Stimulated activated CD4-positive, alpha-beta T cell treated with anti-CD3 and anti-CD28 coated beads, Interleukin-12 subunit alpha, Interleukin-12 subunit beta, amount 100 ng/mL, for 24 hours (primary cell): Measurements from ENCODE around the gene HIVEP2.

ENCODE experiments used
- DNase-seq, 2 experiments: peaks; one replicate each; pipeline ENCODE4 v3.0.0-alpha.2; 2020; ENCODE audit warnings: low read depth in 2 of 2

Gene HIVEP2

DNA sequence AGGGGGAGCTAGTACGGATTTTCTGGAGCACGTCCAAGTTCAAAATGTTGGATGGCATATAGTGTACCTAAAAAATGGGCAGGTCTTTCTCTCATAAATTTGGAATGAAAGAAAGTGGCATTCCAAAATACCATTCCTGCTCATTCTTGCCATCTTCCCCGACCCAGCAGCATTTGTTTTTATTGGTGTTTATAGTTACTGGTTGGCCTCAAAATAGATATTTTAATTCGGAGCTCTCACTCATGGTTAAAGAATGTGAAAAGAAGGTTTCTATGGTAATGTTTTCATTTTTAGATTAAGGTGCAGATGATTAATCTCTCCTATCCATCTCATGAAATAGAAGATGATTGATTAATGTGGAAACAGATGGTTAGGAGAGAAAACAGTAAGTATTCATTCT, 204.5 kb downstream of the HIVEP2 start:
- no peak for DNase-seq

DNA sequence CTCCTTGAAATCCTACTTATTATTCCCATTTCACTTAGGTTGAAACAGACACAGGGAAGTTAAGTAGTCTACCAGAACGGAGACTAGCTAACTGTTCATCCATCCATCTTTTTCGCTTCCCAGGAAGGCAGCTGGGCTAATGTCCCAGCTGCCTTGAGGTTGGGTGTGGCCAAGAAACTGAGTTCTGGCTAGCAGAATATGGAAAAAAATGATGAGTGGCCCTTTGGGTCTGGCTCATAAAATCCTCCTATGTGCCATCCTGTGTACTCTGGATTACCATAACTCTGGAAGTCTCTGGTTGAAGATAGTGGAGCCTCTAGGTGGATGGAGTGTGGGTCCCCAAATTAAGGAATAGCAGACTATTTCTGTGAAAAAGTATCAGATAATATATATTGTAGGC, 206.2 kb downstream of the HIVEP2 start:
- DNase-seq: no peak

DNA sequence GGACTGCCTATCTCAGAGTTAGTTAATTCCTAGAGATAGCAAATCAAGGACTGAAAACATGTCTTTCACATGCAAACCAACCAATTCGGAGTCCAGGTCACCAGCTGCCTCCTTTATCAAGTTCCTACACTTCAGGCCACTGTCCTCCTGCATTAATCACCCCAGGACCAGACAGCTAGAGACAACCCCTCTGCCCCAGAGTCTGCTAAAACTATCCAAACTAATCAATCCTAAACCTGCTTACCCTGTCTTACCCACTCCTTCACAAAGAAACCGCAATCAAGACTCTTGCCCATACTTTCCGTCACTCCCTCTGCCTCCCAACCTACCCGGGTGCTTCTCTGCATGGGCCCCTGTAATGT, 207.0 kb downstream of the HIVEP2 start:
- DNase-seq: no peak

DNA sequence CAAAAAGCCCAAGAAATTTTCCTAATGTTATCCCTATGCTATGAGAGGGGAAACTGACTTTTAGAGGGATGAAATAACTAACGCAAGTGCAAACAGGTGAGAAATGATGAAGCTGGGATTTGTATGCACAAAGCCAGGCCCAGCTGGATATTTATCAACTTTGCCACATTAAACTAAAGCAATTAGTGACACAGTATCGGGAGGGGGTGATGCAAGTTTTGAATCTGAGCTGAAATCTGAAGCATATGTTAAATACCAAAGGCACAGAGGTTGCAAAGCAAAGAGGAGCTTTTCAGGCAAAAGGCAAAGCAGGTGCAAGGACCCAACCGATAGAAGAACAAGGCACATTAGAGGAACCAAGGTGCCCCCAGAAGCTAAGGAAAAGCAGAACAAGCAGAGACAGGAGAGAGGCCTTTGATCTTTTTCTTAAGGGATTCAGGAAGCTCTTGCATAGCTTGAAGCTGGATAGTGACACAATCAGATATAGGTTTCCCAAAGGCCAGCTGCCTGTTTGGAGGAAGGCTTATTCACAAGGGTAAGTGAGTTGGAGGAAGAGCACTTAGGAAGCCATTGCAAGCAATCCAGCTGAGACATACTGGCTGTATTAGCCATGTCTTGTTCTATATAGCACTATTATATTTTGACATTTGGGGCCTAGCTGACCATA, 207.5 kb downstream of the HIVEP2 start:
- no peak for DNase-seq

DNA sequence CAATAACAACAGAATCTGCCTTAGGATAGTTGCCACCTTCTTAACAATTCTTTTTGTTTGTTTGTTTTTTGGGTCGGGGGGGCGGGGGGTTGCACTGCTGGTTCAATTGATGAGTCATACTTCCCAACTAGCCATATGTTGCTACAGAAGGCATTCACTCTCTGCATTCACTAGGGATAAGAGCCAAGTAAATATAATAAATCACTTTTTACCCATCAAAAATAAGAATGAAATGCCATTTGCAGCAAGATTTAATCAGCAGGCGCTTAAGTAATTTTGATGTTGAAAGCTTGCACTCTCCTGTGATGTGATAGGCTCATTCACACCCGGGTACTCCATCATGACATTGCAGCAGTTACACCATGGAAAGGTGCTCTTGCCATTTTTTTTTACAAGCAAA, 209.8 kb downstream of the HIVEP2 start:
- DNase-seq: no peak

DNA sequence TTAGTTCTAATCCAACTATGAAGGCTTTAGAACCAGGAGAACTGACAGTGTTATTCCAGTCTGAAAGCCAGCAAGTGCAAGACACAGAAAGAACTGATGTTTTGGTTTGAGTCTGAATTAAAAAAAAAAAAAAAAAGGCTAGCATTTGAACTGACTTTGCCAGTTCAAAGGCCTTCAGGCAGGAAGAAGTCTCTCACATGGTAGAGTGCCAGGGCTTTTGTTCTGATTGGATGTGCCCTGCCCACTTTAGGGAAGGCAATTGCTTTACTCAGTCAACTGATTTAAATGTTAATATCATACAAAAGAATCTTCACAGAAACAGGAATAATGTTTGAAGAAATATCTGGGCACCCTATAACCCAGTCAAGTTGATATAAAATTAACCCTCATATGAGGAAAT, 212.2 kb downstream of the HIVEP2 start:
- no peak for DNase-seq

DNA sequence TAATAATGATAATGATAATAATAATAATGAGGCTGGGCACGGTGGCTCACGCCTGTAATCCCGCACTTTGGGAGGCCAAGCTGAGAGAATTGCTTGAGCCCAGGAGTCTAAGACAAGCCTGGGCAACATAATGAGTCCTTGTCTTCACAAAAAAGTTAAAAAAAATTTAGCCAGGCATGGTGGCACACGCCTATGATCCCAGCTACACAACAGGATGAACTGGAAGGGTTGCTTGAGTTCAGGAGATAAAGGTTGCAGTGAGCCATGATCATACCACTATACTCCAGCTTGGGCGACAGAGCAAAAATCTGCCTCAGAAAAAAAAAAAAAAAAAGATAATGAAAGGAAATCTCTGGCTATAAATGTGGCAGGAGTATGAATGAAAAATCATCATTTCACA, 213.4 kb downstream of the HIVEP2 start:
- DNase-seq: no peak

DNA sequence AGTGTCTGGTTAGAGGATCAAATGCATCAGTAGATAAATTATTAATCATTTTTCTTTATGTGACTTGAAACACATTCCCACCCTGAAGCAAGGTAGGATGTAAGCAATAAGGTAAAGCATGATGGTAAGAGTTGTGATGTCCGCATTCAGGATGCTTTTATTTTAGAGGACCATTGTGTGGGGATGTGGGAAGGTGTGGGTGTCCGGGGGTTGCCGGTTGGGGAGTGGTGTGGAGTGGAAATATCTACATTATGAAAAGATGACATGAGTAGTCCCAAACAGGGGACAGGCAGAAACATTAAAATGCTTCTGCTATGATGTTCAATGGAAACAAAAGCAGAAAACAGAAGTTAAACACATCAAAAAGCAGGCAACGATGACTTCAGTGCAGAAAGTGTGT, 215.4 kb downstream of the HIVEP2 start:
- DNase-seq: no peak

DNA sequence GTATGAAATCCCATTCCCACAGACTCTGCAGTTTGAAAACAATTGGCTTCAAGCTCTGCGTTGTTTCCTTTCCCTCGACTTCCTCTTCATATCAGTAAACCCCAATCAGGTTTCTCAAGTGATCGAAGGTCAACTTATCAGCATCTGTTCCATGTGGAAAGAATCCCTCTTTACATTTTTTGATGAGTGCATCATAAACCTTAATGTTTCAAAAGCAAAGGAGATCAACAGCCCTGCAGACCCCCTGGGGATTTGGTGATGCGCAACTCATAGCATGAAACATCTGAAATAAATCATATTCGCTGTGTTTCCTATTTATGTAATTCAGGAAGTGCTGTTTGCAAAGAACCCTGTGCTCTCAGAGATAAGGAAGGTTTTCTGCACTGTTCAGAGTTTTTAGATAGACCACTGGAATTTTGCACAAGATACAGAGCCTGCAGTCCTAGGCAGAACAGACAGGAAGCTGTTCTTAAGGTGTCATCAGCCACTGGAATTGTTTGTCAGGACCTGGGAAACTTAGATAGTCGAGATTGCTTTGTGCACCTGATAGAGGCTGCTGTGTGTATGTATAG, 216.0 kb downstream of the HIVEP2 start:
- no peak for DNase-seq

DNA sequence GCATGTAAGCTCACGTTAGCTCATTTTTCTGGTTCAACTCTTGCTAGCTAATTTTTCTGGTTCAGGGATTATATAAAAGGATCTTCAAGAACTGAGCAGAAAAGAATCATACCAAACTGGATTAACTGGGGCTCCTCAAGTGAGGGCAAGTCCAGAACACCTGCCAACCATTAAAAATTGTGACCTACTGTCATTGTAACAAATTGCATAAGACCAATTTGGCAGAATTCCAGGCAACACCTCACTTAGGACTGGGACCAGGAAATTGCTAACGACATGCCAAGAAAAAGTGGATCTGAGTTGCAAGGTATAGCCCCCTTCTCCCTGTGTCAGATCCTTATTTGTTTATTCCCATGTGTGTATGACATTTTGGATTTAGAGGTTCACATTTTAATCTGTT, 216.6 kb downstream of the HIVEP2 start:
- no peak for DNase-seq

DNA sequence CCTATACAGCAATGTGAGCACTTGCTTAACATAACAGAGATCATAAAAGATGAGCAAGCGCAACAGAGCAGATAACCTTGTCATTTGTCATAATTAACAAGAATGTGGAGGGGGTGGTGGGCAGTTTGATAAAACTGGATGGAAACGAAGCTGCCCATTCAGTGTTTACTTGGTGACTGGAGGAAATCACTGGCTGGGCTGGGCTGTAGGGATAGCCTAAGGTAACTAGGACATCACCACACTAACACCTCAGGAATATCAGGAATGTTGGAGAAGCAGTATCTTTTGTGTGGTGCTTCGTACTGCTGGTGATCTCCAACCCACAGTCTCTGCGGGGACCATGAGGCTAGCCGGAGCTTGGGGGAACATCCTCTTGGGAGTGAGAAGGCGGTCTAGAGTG, 218.4 kb downstream of the HIVEP2 start:
- no peak for DNase-seq

DNA sequence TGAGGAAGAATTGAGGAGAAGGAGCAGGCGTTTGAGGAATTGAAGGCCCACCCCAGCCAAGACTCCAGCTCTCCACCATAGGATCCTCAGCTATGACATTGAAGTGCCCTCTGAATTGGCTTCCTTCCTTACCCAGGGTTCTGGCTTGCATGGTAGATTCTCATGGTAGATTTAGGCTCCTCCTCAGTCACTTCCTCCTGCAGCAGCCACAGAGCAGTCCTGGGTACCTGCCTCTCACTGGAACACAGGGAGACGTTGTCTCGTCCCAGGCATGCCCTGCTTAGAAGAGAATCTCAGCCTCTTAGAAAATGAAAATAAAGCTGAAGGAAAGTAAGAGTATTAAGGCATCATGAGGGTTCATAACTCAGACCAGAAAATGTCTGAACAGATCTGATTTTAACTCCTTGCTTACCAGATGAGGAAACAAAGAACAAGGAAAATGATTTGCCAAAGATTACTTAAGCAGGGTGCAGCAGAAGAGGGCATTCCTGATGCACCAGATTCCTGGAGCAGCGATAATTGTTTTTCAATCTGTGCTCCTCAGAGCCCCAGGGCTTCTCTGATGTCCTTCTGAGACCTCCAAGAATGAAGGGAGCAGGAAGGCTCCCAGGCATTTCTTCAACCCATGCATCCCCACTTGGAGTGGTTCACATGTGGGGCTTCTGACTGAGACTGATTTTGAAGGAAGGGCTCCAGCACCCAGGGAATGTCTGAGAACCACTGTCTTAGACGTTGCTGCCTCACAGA, 219.8 kb downstream of the HIVEP2 start:
- no peak for DNase-seq

DNA sequence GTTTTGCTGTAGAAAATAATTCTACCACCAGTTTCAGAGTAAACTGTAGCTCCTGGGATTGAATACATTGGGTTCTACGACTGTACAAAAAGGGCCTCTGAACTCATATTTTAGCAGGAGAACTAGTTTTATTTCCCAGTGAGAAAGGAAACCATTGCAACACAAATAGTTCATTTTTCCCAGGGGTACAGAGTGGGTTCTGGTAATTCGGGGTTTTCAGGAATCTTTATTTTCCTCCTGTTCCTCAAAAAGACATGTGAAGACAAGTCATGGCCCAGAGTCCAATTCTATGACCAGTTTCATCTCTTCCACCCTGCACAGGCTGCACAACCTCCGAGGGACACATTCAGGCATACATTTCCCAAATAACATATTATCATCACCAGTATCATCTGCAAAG, 222.1 kb downstream of the HIVEP2 start:
- DNase-seq: no peak

DNA sequence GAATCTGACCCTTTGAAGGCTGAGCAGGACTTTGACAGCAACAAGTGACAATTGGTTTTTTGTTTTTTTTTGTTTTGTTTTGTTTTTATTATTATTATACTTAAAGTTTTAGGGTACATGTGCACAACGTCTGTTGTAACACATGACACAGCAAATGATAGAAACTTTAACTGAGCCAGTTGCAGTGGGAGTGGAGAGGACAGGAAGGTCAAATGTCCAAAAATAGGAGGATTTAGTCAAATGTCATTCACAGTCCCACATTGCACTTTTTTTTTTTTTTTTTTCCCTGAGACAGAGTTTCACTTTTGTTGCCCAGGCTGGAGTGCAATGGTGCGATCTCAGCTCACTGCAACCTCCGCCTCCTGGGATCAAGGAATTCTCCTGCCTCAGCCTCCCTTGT, 223.0 kb downstream of the HIVEP2 start:
- DNase-seq: no peak

DNA sequence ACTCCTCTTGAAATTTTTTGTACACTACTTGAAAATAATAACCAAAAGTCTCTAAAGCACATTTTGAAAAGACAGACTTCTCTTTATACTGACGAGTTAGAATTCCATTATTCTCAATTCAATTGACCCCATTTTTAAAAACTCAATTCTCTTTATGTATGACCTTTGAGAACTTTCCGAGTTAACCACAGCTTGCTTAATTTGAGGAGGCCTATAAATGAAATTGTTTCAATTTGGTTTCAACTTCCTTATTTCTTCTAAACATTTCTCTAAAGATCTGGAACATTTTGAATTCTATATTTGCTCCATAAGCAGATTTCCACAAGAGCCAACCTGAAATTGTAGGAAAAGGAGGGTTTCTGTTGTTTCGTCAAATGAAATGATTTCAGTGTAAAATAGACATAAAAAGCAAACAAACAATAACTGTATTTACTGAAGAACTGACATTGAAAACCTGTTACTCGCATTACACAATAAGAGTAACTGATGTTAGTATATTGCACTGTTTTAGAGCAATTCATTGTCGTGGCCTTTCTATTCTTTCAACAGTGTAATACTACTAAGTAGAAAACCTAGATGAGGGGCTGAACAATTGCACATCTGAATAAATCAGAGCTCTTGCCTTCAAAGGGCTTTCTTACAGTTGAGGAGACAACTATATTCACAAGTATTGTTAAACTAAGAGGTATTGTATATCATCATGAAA, 223.6 kb downstream of the HIVEP2 start:
- no peak for DNase-seq

DNA sequence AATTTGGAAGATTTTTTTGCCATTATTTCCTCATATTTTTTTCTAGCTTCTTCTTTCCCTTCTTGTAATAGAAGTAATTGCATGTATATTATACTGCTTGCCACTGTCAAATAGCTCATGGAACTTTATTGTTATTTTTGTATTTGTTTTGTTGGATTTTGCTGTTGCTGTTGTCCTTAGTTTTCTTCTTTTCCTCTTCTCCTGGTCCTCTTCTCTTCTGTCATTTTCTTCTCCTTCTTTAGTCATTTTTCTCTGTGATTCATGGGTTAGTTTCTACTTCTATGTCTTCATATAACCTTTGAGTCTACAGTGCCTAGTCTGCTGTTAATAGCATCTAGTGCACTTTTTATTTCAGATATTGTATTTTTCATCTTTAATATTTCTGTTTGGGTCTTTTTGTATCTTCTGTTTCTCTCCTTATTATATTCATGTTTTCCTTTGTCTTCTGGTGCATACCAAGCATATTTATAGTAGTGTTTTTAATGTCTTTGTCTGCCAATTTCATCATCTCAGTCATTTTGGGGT, 226.2 kb downstream of the HIVEP2 start:
- no peak for DNase-seq

DNA sequence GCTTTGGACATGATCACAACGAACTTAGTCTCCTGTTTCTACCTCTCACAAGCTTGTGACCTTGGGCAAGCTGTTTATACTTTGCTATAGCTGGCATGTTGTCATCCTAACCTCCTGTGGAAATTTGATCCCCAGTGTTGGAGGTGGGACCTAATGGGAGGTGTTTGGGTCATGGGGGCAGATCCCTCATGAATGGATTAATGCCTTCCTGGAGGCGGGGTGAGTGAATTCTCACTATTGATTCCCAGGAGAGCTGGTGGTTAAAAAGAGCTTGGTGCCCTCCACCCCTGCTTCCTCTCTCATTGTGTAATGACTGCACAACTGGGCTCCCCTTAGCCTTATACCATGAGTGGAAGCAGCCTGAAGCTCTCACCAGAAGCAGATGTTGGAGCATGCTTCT, 228.9 kb downstream of the HIVEP2 start:
- DNase-seq: no peak

DNA sequence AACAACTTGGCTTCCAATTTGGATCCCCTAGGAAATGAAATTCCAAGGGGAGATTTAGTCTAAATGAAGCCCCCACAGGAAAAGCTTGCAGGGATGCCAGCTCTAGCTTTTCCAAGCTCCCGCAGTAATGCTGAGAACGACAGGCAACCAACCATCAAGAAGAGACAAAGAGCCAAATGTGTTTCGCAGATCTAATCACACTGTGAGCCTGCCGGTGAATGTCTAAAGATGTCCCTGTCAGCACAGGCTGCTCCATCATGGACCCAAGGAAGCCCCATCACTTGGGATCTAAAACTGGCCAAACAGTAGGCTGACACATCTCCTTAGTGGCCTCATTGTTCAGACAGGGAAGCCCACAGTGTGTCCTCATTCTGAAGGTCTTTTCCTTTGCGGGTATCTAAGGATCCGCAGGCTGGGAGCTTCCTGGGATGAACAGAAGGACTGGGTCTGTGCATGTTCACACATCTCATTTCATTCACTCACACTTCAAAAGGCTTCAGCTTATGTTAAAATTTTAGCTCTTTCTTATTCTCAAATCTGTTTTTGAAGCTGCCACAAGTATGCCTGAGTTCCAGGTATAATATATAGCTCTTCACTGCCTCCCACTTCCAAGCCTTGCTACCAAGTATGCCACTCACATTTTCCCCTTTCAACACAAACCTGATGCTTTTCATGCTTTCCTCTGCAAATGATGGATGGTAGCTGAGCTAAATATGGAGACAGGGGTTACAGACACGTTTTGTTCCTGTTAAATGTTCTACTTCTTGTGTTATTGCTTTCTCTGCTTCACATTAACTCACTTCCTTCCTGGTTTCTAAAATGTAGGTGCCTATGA, 229.8 kb downstream of the HIVEP2 start:
- no peak for DNase-seq

DNA sequence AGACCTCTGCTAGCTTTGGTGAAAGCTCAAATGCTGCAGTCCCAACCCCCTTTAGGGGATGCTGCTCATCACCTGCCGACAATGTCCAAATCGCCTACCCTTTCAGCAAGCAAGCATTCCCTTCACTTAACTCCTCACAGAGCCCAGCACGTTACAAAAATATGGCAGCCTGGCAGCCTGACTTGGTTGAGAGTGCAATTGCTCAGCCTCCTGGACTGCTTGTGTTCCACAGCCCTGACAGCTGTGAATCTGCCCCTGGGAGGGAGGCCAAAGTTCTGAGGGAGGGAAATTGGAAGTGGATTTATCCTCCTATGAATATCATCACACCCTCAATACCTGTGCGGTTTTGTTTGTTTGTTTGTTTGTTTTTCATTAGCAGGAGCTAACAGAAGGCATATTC, 231.0 kb downstream of the HIVEP2 start:
- DNase-seq: no peak

DNA sequence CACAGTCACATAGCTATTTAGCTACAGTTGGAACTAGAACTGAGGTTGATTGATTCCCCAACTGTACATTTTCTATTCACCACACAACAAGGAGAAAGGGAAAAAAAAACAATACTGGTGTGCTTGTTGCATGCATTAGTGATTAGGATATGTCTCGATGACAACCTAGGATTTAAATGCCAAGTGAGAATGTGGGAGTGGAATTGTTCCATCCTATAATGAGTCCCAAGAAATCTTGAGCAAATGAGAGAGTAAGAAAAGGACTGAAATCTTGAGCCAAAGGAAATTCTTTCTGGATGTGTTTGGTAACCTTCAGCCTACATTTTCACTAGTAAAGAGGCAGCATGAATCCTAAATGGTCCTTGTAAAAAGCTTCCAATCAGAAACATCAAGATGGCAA, 232.7 kb downstream of the HIVEP2 start:
- no peak for DNase-seq

DNA sequence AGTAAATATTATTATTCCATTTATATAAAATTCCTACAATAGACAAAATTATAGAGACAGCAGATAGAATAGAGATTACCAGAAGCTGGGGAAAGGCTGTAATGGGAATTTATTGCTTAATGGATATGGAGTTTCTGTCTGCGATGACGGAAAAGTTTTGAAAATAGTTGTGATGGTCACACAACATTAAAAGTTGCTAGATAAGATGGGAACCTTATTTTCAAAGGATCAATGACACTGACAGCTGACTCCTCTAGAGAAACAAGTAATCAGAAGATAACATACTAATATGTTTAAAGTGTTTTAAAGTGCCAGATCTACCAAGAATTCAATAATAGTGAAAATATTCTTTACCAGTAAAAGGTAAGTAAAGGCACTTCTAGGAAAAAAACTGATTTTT, 236.3 kb downstream of the HIVEP2 start:
- DNase-seq: no peak

DNA sequence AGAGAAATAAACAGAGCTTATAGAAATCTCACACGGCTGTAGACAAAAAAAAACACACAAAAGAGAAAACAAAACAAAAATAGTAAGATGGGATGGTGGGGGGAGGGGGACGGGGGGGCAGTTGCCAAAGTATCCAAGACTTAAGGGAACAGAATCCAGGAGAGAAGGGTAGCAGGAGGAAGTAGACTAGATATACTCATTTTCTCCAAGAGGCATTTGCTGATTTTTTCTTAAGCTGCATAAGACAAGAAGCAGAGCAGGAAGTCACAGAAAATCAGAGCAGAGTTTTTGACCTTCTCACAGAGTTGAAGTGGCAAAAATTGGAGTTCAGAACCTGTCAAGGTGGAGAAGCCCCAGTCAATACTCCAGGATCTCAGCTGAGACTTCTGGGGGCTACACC, 237.7 kb downstream of the HIVEP2 start:
- DNase-seq: no peak
